HG03108 (cell line): ENCODE results near the gene IRF9.
"Not testable (repeated sequence)": the region's sequence is repeated elsewhere in the genome, so short reads cannot be mapped to it uniquely, and the experiment has no call there.

ENCODE experiments used
- ATAC-seq: cut with Tn5 transposase; IDR thresholded peaks from one replicate; pipeline ENCODE4 v1.9.1; 2021; ENCODE audit warnings: moderate library complexity; ENCODE audit not compliant: unreplicated experiment

The IRF9 gene

DNA sequence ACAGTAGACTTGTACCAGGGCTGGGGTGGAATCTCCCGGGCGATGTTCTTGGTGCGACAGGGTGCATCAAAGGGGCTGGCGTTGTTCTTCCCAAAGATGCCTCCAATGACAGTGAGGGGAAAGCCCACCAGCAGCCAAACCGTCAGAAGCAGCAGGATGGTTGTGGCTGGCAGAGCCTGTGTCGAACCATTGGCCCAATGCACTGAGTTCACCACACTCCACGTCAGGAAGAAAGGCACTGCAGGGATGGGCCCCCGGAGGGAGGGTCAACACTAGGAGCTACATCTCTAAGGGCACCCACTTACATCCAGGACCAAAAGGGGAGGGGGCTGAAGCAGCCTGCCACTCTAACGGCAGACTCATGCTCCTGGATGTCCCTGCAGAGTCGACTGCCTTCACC, 29.4 kb downstream of the IRF9 start:
- ATAC-seq, result no peak

DNA sequence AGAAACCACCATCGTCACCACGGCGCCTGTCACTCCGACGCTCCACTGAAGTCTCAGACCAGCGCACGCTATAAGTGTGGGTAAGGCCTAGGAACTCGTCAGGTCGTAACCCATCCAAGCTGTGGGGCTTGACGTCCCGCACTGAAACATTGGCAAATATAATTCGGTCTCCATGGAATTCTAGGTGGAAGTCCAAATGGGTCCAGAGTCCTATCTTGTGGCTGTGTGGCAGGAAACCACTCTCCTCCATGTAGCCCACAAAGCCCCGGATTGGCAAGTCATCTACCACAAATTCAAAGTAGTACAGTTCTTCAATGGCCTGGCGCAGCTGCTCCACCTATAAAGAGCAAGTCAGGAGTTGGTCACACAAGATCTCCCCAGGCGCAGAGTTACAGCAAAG, 31.9 kb downstream of the IRF9 start:
- no peak for ATAC-seq

DNA sequence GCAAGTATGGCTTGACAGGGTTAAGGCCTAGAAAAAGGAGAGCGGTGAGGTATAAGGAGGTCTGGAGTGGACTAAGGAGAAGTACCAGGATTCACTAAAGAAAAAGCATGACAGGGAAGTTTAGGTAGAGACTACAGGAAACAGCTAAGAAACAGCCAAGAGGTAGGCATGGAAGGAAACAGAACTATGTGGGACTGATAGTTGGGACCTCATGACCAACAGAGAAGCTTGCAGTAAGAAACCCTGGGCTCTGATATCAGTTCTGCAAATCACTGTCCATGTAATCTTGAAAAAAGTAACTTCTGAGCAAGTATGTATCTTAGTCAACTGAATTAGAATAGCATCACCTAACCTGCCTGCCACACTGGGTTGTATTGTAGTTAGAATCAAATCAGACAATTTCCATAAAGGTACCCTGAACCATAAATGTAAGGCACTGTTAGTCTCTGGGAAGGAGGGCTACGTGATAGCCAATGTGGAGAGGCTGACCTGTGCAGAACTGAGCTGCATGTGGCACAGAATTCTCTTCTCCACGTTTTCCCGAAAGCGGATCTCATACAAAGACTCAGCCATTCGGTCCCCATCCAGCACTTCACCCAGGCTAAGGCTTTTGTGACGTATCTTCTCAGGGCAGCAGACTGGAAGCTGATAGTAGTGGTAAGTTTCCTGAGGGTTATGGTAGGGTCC, 33.3 kb downstream of the IRF9 start:
- no peak for ATAC-seq

DNA sequence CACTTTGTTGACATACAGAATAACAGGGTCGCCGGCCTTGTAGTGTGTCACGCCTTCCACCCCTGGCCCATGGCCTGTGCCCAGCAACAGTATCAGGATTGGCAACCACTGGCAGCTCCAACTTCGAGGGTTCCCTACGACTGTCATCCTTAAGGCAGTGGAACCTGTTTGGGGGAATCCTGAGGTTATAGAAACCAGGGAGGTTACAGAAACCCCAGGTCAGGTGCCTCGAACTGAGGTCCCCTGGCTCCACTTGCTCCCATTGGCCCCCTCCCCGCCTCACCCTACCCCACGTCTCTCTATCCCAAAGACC, 33.8 kb downstream of the IRF9 start:
- ATAC-seq, result no peak

DNA sequence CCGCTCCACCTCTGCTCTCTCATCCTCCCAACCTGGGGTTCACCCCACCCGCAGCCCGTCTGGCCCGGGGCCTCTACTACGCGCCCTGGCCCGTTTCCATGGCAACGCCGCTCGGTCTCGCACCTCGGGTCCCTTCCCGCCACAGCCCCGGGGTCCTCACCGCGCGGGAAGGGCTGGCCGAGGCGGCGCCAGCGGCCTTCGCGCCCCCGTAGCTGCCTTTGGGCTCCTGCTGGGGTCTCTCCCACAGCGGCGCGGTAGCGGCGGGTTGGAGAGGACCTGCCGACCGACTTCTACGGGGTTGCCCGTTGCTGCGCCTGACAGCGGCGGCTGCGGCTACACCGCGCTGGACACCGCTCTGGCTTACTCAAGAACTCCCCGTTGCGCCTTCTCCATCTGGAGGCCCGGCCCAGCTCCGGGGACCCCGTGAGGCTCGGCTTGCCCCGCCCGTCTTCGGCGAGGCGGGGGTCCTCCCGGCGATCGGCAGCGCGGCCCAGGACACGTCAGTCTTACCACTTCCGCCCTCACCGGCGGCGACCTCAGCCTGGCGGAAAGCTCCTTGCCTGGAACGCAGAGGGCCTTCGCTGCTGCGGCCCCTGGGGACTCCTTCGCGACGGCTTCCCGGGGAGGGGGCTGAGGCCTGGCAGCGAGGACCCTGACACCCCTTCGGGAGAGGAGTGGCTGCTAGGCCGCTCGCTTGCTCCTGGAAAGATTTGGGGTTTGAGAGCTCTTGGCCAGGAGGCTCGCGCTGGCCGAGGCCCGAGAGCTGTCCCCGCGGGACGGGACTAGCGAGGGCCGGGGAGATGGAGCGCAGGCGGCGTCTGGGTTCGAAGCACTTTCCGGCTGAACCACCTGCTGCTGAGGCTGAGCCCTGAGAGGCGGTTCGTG, 34.4 kb downstream of the IRF9 start, which contains the start of gene TM9SF1:
TSS of gene TM9SF1 (minus strand) at position 256 of the 885 bp plus-strand sequence. CDS start 422 bp downstream, outside the sequence.
- peak; percentile 80 for ATAC-seq

DNA sequence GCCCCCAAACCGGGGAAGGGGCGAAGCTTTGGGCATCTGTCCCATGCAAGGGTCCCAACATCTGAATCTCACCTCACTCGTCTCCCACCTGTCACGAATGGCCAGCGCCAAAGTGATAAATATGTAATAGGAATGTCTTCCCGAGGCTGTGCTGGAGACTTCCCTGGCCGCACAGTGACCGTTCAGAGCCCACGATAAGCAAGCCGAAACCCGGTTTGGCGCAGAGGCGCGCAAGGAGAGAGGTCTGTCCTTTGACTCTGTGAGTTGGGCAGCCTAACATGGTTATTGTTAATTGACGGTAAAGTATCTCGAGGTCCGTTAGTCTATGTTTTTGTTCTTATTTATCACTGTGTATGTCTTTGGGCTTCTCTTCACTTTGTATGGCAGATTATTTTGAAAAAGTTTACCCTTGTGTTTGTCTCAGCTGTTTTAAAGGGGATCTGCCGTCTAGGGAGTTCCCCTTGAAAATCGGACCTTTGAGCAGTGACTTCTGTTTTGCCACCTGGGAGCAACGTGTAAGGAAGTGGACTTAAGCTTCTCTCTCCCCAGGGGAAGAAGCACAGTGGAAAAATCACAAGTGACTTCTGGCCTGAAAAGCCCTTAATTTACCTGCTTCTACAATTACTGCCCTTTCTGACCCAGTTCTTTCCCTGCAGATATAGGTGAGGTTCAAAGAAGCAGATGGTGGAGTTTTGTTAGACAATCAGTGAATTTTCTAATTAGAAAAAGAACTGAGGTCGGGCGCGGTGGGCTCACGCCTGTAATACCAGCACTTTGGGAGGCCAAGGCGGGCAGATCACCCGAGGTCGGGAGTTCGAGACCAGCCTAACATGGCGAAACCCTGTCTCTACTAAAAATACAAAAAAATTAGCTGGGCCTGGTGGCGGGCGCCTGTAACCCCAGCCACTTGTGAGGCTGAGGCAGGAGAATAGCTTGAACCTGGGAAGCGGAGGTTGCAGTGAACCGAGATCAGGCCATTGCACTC, 35.3 kb downstream of the IRF9 start:
- peak; percentile 27 for ATAC-seq

DNA sequence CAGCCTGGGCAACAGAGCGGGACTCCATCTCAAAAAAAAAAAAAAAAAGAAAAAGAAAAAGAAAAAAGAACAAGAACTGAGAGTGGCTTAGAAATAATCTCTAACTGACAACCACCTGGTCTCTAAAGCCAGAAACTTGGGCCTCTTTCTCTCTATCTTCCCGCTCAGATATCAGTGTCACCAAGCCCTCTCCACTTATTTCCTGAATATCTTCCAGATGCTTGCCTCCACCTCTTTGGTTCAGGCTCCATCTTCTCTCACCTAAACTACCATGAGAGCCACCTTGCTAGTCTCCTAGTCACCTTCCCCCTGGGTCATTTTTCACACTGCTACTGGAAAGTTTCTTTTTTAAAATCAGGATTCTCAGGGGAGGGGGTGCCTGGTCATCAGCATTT, 36.0 kb downstream of the IRF9 start:
- no peak for ATAC-seq

DNA sequence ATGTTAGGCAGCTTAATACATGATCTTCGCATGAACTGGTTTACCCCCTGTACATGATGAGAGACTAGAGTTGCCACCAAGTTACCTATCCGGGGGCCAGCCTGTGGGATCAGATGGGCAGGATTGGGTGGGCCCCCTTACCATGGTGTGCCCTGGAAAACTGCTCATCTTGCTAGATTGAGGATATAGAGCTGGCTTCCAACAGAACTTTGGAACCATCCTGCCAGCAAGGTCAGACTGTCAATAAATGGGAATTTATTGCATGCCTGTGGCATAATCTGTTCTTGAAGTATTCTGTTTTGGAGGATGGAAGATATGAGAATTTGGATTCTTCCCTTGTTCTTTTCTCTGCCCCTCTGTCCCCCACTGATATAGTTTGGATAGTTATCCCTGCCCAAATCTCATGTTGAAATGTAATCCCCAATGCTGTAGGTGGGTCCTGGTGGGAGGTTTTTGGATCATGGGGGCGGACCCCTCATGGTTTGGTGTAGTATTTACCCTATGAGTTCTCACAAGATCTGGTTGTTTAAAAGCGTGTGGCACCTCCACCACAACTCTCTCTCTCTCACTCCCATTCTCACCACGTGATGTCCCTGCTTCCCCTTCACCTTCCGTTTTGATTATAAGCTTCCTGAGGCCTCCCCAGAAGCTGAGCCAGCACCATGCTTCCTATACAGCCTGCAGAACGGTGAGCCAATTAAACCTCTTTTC, 37.9 kb downstream of the IRF9 start:
- ATAC-seq, result no peak

DNA sequence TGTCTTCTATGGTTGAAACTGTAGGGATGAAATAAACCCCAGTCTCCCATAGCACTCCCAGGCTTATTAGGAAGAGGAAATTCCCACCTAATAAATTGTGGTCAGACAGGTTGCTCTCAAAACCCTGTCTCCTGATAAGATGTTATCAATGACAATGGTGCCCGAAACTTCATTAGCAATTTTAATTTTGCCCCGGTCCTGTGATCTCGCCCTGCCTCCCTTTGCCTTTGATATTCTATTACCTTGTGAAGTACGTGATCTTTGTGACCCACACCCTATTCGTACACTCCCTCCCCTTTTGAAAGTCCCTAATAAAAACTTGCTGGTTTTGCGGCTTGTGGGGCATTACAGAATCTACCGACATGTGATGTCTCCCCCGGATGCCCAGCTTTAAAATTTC, 41.5 kb downstream of the IRF9 start:
- ATAC-seq, result not testable (repeated sequence)

DNA sequence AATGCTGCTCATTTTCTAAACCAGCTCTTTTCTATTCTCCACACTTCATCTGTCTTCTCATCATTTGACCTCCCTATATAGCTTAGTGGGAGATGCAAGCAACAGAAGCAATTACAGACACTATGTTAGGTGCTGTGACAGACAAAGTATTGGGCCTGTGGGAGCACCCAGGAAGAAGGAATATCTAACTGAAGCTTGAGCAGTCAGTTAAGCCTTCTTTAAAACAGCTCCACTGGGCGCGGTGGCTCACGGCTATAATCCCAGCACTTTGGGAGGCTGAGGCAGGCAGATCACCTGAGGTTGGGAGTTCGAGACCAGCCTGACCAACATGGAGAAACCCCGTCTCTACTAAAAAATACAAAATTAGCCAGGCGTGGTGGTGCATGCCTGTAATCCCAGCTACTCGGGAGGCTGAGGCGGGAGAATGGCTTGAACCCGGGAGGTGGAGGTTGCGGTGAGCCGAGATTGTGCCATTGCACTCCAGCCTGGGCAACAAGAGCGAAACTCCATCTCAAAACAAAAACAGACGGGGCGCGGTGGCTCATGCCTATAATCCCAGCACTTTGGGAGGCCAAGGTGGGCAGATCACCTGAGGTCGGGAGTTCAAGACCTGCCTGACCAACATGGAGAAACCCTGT, 42.3 kb downstream of the IRF9 start:
- not testable (repeated sequence) for ATAC-seq

DNA sequence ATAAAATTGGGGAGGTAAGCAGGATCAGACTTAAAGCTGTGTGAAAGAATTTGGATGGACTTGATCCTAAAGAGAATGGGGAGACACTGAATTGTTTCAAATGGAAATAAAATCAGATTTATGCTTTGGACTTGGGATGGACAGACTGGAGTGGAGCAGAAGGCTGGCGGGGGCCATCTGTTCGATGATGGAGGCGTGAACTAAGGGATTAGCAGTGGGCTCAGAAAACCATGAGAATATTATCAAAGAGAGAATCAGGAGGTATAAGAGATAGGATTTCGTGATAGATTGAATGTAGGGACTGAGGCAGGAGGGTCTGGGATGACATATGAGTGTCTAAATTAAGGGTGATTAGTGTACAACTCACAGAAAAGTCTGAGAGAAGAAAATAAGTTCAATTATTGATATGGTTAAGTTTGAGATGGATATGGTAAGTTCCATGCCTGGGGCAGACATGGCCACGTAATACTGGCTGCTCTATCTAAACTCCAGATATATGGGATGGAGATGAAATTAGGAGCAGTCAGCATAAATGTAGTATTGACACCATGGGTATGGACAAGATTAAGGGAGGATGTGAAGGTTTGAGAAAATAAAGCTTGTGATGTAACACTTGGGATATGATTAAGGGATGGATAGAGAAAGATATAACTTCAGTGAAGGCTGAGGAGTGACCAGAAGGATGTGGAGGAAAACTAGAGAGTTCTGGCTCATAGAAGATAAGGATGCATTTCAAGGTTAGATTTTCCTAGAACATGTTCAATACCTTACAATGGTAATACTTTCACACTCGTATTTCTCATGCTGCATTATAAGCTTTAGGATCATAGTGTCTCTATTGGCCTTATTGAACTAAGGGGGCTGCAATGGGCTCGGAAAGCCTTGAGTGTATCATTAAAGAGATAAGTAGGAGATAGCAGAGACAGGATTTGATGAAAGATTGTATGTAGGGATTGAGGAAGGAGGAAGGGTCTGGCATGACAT, 43.4 kb downstream of the IRF9 start:
- no peak for ATAC-seq

DNA sequence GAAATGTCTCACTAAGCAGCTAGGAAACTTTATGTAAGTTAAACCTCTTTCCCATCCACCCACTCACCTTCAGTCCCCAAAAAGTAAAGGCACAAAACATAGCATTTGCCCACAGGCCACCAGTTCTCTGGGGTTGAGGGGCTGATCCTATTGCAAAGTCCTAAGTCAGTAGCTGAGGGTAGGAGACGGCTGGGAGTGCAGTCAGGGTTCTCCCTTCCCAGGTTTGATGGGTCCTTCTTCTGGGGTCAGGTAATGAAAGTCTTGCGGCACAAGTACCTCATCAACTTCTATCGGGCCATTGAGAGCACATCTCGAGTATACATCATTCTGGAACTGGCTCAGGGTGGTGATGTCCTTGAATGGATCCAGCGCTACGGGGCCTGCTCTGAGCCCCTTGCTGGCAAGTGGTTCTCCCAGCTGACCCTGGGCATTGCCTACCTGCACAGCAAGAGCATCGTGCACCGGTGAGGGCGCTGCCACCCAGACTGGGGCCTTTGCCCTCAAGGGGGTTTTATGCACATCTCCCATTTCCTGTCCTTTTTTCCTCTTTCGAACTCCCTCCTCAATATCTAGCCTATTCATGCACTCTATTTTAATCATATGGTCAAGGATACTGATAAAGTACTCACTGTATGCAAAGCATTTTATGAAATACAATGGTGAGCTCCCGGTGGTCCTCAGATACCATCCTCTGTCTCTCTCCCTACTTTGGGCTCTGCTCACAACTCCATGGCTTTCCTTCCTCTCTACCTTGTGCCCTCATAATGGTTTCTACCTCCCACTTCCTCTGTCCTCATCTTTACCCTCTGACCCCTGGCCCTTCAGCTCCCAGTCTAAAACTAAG, 45.4 kb downstream of the IRF9 start:
- ATAC-seq, result no peak

DNA sequence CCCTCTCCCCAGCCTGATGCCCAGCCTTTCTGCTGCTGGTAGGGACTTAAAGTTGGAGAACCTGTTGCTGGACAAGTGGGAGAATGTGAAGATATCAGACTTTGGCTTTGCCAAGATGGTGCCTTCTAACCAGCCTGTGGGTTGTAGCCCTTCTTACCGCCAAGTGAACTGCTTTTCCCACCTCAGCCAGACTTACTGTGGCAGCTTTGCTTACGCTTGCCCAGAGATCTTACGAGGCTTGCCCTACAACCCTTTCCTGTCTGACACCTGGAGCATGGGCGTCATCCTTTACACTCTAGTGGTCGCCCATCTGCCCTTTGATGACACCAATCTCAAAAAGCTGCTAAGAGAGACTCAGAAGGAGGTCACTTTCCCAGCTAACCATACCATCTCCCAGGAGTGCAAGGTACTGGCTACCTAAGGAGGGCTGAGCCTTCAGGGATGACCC, 46.1 kb downstream of the IRF9 start:
- ATAC-seq, result no peak

DNA sequence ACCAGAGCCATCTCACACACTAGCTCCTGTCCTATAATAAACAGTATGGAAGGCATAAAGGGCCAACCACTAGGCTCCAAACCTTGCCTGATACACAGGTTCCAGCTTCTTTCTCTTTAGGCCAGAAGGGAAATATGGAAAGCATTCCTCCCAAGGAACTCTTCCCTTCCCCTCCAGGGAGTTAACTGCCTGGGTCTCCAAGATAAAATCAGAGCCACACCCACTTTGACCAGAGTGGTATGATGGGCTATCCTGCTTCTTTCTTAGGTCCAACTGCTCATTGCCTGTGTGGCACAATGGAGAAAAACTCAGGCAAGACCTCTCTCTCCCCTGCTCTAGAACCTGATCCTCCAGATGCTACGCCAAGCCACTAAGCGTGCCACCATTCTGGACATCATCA, 46.6 kb downstream of the IRF9 start:
- no peak for ATAC-seq

DNA sequence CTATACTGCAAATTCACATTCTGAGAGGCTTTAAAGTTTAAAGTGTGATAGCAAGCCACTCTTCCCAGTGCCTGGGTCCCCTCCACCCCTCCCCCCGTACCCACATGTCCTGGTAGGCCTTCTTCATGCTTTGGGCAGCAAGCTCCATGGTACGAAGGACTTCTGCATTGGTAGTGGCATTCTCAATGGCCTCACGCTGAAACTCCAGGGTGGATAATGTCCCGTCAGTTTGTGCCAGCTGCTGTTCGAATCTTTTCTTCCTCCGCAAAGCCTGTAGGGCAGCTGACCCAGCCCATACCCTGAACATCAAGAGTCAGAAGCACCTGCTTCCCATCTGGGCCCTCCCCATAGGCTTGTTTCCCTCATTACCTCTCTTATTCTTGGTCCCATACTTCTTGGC, 50.2 kb downstream of the IRF9 start:
- no peak for ATAC-seq

DNA sequence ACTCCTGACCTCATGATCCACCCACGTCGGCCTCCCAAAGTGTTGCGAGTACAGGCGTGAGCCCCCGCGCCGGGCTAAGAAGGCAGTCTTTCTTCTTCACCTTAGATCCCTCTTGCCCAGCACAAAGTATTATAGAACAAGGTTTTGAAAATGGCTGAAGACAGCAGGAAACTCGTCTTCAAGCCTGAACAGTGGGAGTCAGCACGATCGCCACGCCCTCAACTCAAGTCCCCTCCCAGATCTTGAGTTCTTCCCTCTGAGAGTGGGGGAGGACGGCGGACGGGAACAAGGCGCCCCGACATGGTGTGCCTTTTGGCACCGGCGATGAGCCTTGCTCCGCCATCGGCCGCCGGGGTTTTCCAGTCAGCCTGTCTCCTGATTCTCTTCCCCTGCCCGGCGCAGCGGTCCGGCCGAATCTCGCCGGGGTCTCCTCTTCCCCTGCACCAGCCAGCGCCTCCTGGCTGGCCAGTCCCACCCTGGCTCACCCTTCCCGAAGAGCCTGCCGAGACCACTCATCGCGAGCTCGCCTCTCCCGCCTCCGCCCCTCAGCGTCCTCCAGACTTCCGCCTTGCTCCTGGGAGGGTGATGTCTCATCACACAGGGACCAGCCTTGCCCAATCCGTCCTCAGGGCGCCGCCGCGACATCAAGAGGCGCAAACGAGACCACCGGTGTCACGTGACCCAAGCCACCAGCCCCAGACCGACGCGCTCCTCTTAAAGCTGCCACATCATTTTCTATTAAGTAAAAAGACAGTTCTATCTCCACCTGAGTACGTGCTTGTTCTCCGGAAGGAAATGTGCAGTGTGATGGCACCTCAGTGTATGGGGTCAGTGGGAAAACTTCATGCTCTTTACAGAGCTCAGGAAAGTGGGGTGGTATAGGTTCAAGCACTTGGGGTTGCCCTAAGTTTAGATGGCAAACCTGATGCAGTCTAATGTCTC, 52.1 kb downstream of the IRF9 start, which contains the start of gene CHMP4A:
TSS of gene CHMP4A (minus strand) at position 565 of the 942 bp plus-strand sequence. CDS start at position 516, 49 bp downstream.
- ATAC-seq, result peak; percentile 80
